ENCODE data around the gene BTBD6.

- TF ChIP-seq CTCF (IDR thresholded peaks at IDR 0.05; ENCODE audit: low read depth, low read length) (no peak), POLR2A (IDR thresholded peaks at IDR 0.05; ENCODE audit: extremely low read depth, insufficient read length) (no peak), MAX (IDR thresholded peaks at IDR 0.05; ENCODE audit: low read depth, low read length) (no peak), MYC (IDR thresholded peaks at IDR 0.05; ENCODE audit: low read depth, low read length) (no peak)
Measured at GRCh38 chr14:105209646-105210045, 38.7 kb upstream of the BTBD6 start.

Data from NB4 (cell line).